Mammary microvascular endothelial cell (primary cell): ENCODE data around the gene GMPR2. TPM values are rescaled to one million over a fixed set of nuclear protein-coding genes. Genes with fewer than 3 reads are reported as not detected.

Experiments
- total RNA-seq: library from RNA; depleted of rRNA; stranded (reverse); fragments of >200 nt; gene quantifications from 2 replicates; pipeline ENCODE4 v1.2.3, GENCODE V29; 2015

GMPR2 gene
- total RNA-seq, result 66.4 and 67.7 TPM in 2 replicates

GRCh38 chr14:24232645-24233537, at the start of gene GMPR2:
Gene GMPR2, plus strand, starts transcription at chr14:24232929. Its CDS starts 325 bp downstream, at chr14:24233254.

GRCh38 chr14:24188251-24189058, 44.3 kb upstream of the GMPR2 start, which contains the start of gene IPO4:
Gene IPO4, minus strand, starts transcription at chr14:24188816. Its CDS starts 29 bp downstream, at chr14:24188787.

GRCh38 chr14:24195186-24196070, 37.3 kb upstream of the GMPR2 start, which contains the start of gene TM9SF1:
Gene TM9SF1, minus strand, starts transcription at chr14:24195441. Its CDS starts 422 bp downstream, at chr14:24195019.

GRCh38 chr14:24212924-24213865, 19.5 kb upstream of the GMPR2 start, which contains the start of gene CHMP4A:
Gene CHMP4A, minus strand, starts transcription at chr14:24213488. Its CDS starts 49 bp downstream, at chr14:24213439.

GRCh38 chr14:24215495-24216344, 17.0 kb upstream of the GMPR2 start, which contains the start of gene MDP1:
Gene MDP1, minus strand, starts transcription at chr14:24216066. Its CDS starts 111 bp downstream, at chr14:24215955.

GRCh38 chr14:24232121-24232644, 546 bp upstream of the GMPR2 start, which contains the start of gene NEDD8:
Gene NEDD8, minus strand, starts transcription at chr14:24232367. Its CDS starts 100 bp downstream, at chr14:24232267.

GRCh38 chr14:24262821-24263733, 30.3 kb downstream of the GMPR2 start, which contains the start of gene TGM1:
Gene TGM1, minus strand, starts transcription at chr14:24263177. Its CDS starts 825 bp downstream, at chr14:24262352.

GRCh38 chr14:24271134-24271833, 38.6 kb downstream of the GMPR2 start, which contains the start of gene RABGGTA:
Gene RABGGTA, minus strand, starts transcription at chr14:24271597. Its CDS starts 482 bp downstream, at chr14:24271115.

Other genes starting within 250 kb of the GMPR2 start
- gene DHRS4L2, start 244.0 kb upstream of the GMPR2 start, total RNA-seq, result 16.9 and 24.7 TPM in 2 replicates
- gene CARMIL3, start 180.9 kb upstream of the GMPR2 start, total RNA-seq, result 0.05 TPM in 1 of 2 replicates, not detected in the other
- gene CPNE6, start 161.4 kb upstream of the GMPR2 start, total RNA-seq, result not detected in 2 replicates
- 7.9 and 24.3 TPM in 2 replicates for gene PCK2, start 138.6 kb upstream of the GMPR2 start, total RNA-seq
- gene DCAF11, start 118.2 kb upstream of the GMPR2 start, total RNA-seq, result 43.6 and 46.1 TPM in 2 replicates
- gene NRL, start 118.0 kb upstream of the GMPR2 start, total RNA-seq, result 0.74 and 1.3 TPM in 2 replicates
- gene FITM1, start 102.3 kb upstream of the GMPR2 start, total RNA-seq, result 0.10 TPM in 1 of 2 replicates, not detected in the other
- gene PSME1, start 96.7 kb upstream of the GMPR2 start, total RNA-seq, result 311 and 318 TPM in 2 replicates
- 15.7 and 22.2 TPM in 2 replicates for gene EMC9, start 91.3 kb upstream of the GMPR2 start, total RNA-seq
- 179 and 201 TPM in 2 replicates for gene PSME2, start 86.3 kb upstream of the GMPR2 start, total RNA-seq
- 41.4 and 59.8 TPM in 2 replicates for gene RNF31, start 85.4 kb upstream of the GMPR2 start, total RNA-seq
- gene IRF9, start 71.7 kb upstream of the GMPR2 start, total RNA-seq, result 55.8 and 57.5 TPM in 2 replicates
- gene REC8, start 60.8 kb upstream of the GMPR2 start, total RNA-seq, result 14.8 and 16.6 TPM in 2 replicates
- 61.1 and 67.6 TPM in 2 replicates for gene IPO4, start 44.1 kb upstream of the GMPR2 start, total RNA-seq
- 52.3 and 57.7 TPM in 2 replicates for gene TM9SF1, start 37.5 kb upstream of the GMPR2 start, total RNA-seq
- not detected in 2 replicates for gene TSSK4, start 27.2 kb upstream of the GMPR2 start, total RNA-seq
- gene CHMP4A, start 19.4 kb upstream of the GMPR2 start, total RNA-seq, result 44.2 and 49.3 TPM in 2 replicates
- gene MDP1, start 16.9 kb upstream of the GMPR2 start, total RNA-seq, result 15.8 and 15.9 TPM in 2 replicates
- 259 and 294 TPM in 2 replicates for gene NEDD8, start 562 bp upstream of the GMPR2 start, total RNA-seq
- 72.0 and 90.4 TPM in 2 replicates for gene TINF2, start 9.7 kb downstream of the GMPR2 start, total RNA-seq
- 0.27 and 2.1 TPM in 2 replicates for gene TGM1, start 30.2 kb downstream of the GMPR2 start, total RNA-seq
- gene RABGGTA, start 38.7 kb downstream of the GMPR2 start, total RNA-seq, result 33.1 and 48.0 TPM in 2 replicates
- 25.0 and 29.0 TPM in 2 replicates for gene DHRS1, start 66.9 kb downstream of the GMPR2 start, total RNA-seq
- 25.0 and 27.2 TPM in 2 replicates for gene NOP9, start 66.9 kb downstream of the GMPR2 start, total RNA-seq
- gene CIDEB, start 75.0 kb downstream of the GMPR2 start, total RNA-seq, result 14.5 and 19.0 TPM in 2 replicates
- gene LTB4R2, start 77.2 kb downstream of the GMPR2 start, total RNA-seq, result 3.9 and 5.0 TPM in 2 replicates
- 12.9 and 16.3 TPM in 2 replicates for gene LTB4R, start 78.6 kb downstream of the GMPR2 start, total RNA-seq
- gene ADCY4, start 102.1 kb downstream of the GMPR2 start, total RNA-seq, result 21.3 and 26.8 TPM in 2 replicates
- 2.3 and 4.4 TPM in 2 replicates for gene RIPK3, start 107.1 kb downstream of the GMPR2 start, total RNA-seq
- 4.1 and 9.0 TPM in 2 replicates for gene NFATC4, start 135.3 kb downstream of the GMPR2 start, total RNA-seq
- gene NYNRIN, start 166.1 kb downstream of the GMPR2 start, total RNA-seq, result 4.8 and 5.5 TPM in 2 replicates
- gene CBLN3, start 196.7 kb downstream of the GMPR2 start, total RNA-seq, result 0.20 and 2.2 TPM in 2 replicates
- gene KHNYN, start 197.0 kb downstream of the GMPR2 start, total RNA-seq, result 27.6 and 31.2 TPM in 2 replicates
- gene SDR39U1, start 209.8 kb downstream of the GMPR2 start, total RNA-seq, result 18.0 and 18.9 TPM in 2 replicates